Glutamatergic neuron (in vitro differentiated cells): ENCODE results near the gene PPP2R5B. TPM values are rescaled to one million over a fixed set of nuclear protein-coding genes. Genes with fewer than 3 reads are reported as not detected.
A peak's percentile ranks its signal among the peaks of the same experiment; 100 is the strongest.

Experiments used
- DNase-seq: peaks from one replicate; pipeline ENCODE4 v3.0.0; 2022
- H3K27ac Mint-ChIP-seq: one replicate; pipeline ENCODE4 v1.8.0; 2020; ENCODE audit warnings: mild to moderate bottlenecking, mixed read lengths, inconsistent platforms; ENCODE audit not compliant: unreplicated experiment
- H3K27me3 Mint-ChIP-seq: one replicate; pipeline ENCODE4 v1.8.0; 2020; ENCODE audit warnings: mild to moderate bottlenecking, moderate library complexity, mixed read lengths, inconsistent platforms; ENCODE audit not compliant: unreplicated experiment
- H3K36me3 Mint-ChIP-seq: one replicate; pipeline ENCODE4 v1.8.0; 2020; ENCODE audit warnings: mild to moderate bottlenecking, mixed read lengths, inconsistent platforms; ENCODE audit not compliant: unreplicated experiment
- H3K4me1 Mint-ChIP-seq: one replicate; pipeline ENCODE4 v1.8.0; 2020; ENCODE audit warnings: mild to moderate bottlenecking, low read depth, mixed read lengths, inconsistent platforms; ENCODE audit not compliant: unreplicated experiment
- H3K4me3 Mint-ChIP-seq: one replicate; pipeline ENCODE4 v1.8.0; 2020; ENCODE audit warnings: mild to moderate bottlenecking, mixed read lengths, inconsistent platforms; ENCODE audit not compliant: unreplicated experiment
- H3K9me3 Mint-ChIP-seq: one replicate; pipeline ENCODE4 v1.8.0; 2020; ENCODE audit warnings: mild to moderate bottlenecking, moderate library complexity, mixed read lengths, inconsistent platforms; ENCODE audit not compliant: unreplicated experiment
- CTCF ChIP-seq: fragments of 200-600 bp; sonication (generic); IDR thresholded peaks from one replicate; pipeline ENCODE4 v1.5.0; 2021; ENCODE audit not compliant: partially characterized antibody, unreplicated experiment
- total RNA-seq: library from RNA; stranded (reverse); fragmentation: NEBNext Ultra II Directional; extraction: Animal tissue kit (Norgen Biotek cat#: 25700); gene quantifications from one replicate; pipeline ENCODE4 v1.2.1, GENCODE V29; 2021; ENCODE audit not compliant: unreplicated experiment

Gene PPP2R5B
- total RNA-seq, 1 donor from 2014 or later: 148 TPM

GRCh38 chr11:64880240-64881001 lies 44.1 kb upstream of the PPP2R5B start:
- no peak overlapping the region for H3K27ac Mint-ChIP-seq
- H3K4me1 Mint-ChIP-seq: peaks cover 16% of the 10 kb centered on the region
- no peak for TF ChIP-seq CTCF
- DNase-seq: no peak
- H3K27me3 Mint-ChIP-seq: peaks cover 17% of the 10 kb centered on the region
- peak overlapping the region; percentile 95 for H3K4me3 Mint-ChIP-seq
- no peaks in the 10 kb centered on the region for H3K36me3 Mint-ChIP-seq
- peaks cover 6% of the 10 kb centered on the region for H3K9me3 Mint-ChIP-seq

- no peaks in the 10 kb centered on the region for H3K36me3 Mint-ChIP-seq
- peaks cover 17% of the 10 kb centered on the region for H3K27me3 Mint-ChIP-seq
- peaks cover 6% of the 10 kb centered on the region for H3K9me3 Mint-ChIP-seq
- H3K4me3 Mint-ChIP-seq: no peak overlapping the region
- TF ChIP-seq CTCF: no peak
- no peak for DNase-seq
- H3K27ac Mint-ChIP-seq: no peak overlapping the region
- peaks cover 6% of the 10 kb centered on the region for H3K4me1 Mint-ChIP-seq
Observed at GRCh38 chr11:64881476-64881875, 43.0 kb upstream of the PPP2R5B start.

- Mint-ChIP-seq H3K9me3 (peaks cover 5% of the 10 kb centered on the region), H3K27me3 (peaks cover 11% of the 10 kb centered on the region), H3K36me3 (no peaks in the 10 kb centered on the region), H3K4me1 (peaks cover 2% of the 10 kb centered on the region), H3K27ac (no peak overlapping the region), H3K4me3 (no peak overlapping the region)
- DNase-seq: no peak
- no peak for TF ChIP-seq CTCF
Observed at GRCh38 chr11:64882243-64882642, 42.2 kb upstream of the PPP2R5B start.

- TF ChIP-seq CTCF: no peak
- peaks cover 1% of the 10 kb centered on the region for H3K9me3 Mint-ChIP-seq
Observed at GRCh38 chr11:64883575-64883974, 40.9 kb upstream of the PPP2R5B start.

GRCh38 chr11:64884019-64884418 lies 40.5 kb upstream of the PPP2R5B start:
- Mint-ChIP-seq H3K9me3 (peaks cover 1% of the 10 kb centered on the region), H3K4me3 (no peak overlapping the region), H3K27ac (no peak overlapping the region)

More at GRCh38 chr11:64883575-64883974, 40.9 kb upstream of the PPP2R5B start:
- Mint-ChIP-seq H3K4me3 (no peak overlapping the region), H3K36me3 (no peaks in the 10 kb centered on the region), H3K27ac (no peak overlapping the region), H3K27me3 (peaks cover 9% of the 10 kb centered on the region), H3K4me1 (peaks cover 8% of the 10 kb centered on the region)
- DNase-seq: no peak

More at GRCh38 chr11:64884019-64884418, 40.5 kb upstream of the PPP2R5B start:
- no peak for TF ChIP-seq CTCF
- H3K4me1 Mint-ChIP-seq: peaks cover 7% of the 10 kb centered on the region
- no peak for DNase-seq
- H3K36me3 Mint-ChIP-seq: no peaks in the 10 kb centered on the region
- peaks cover 9% of the 10 kb centered on the region for H3K27me3 Mint-ChIP-seq
